Lung (tissue), 12 donors: ENCODE data around the gene ZDHHC20. TPM values are rescaled to one million over a fixed set of nuclear protein-coding genes. Genes with fewer than 3 reads are reported as not detected.

Experiments
- ATAC-seq: fragments of 200-7000 bp; cut with Tn5 transposase; one replicate; pipeline ENCODE4 v1.9.1; 2020; ENCODE audit warnings: moderate number of reproducible peaks; ENCODE audit not compliant: insufficient read depth, low FRiP score
- DNase-seq, 3 donors: peaks; one replicate each; pipeline ENCODE4 v3.0.0-alpha.2; 2013 to 2017
- H3K27ac ChIP-seq, 2 donors: one replicate each; pipeline ENCODE4 v1.5.1; 2013; ENCODE audit warnings: mild to moderate bottlenecking in 2 of 2, moderate library complexity in 2 of 2, control low read depth in 1 of 2, inconsistent platforms in 1 of 2, low read depth in 1 of 2, low read length in 1 of 2
- H3K27me3 ChIP-seq, 3 donors: one replicate each; pipeline ENCODE4 v1.5.1; 2013; ENCODE audit warnings: low read length in 2 of 3; ENCODE audit not compliant: control insufficient read depth in 3 of 3, insufficient read depth in 3 of 3
- H3K36me3 ChIP-seq, 4 donors: one replicate each; pipeline ENCODE4 v1.5.1; 2013; ENCODE audit warnings: low read length in 4 of 4, mild to moderate bottlenecking in 1 of 4, moderate library complexity in 1 of 4; ENCODE audit not compliant: control insufficient read depth in 4 of 4, insufficient read depth in 4 of 4
- H3K4me1 ChIP-seq, 5 donors: one replicate each; pipeline ENCODE4 v1.5.1; 2013; ENCODE audit warnings: low read length in 5 of 5, mild to moderate bottlenecking in 2 of 5, moderate library complexity in 1 of 5; ENCODE audit not compliant: control insufficient read depth in 5 of 5, insufficient read depth in 5 of 5
- H3K4me3 ChIP-seq: one replicate; pipeline ENCODE4 v1.5.1; 2013; ENCODE audit warnings: mild to moderate bottlenecking, control low read depth, moderate library complexity
- H3K9ac ChIP-seq, 2 donors: one replicate each; pipeline ENCODE4 v1.5.1; 2013; ENCODE audit warnings: low read length in 2 of 2, control low read depth in 1 of 2; ENCODE audit not compliant: insufficient read depth in 1 of 2
- H3K9me3 ChIP-seq, 4 donors: one replicate each; pipeline ENCODE4 v1.5.1; 2013; ENCODE audit warnings: low read length in 3 of 4, mild to moderate bottlenecking in 1 of 4, moderate library complexity in 1 of 4; ENCODE audit not compliant: control insufficient read depth in 4 of 4, insufficient read depth in 3 of 4
- WGBS, 2 donors: extraction: QIAGEN DNeasy Blood & Tissue Kit; methylation state at CpG; one replicate each; pipeline ENCODE4 v1.1.7; 2013; 5-methylcytosine and 5-hydroxymethylcytosine counted together
- polyA plus RNA-seq, 2 donors: library from polyadenylated mRNA; stranded (reverse); fragments of 200-250 nt; gene quantifications; one replicate each; pipeline ENCODE4 v1.2.1, GENCODE V29; 2013
- total RNA-seq, 2 donors: library from RNA; depleted of rRNA in 1 of 2; stranded (reverse); fragments of >200 nt in 1 of 2; gene quantifications; one replicate each; pipeline ENCODE4 v1.2.1, GENCODE V29; 2014 to 2021
- TF ChIP-seq, protein P1 (sequence below): IDR thresholded peaks from 2 replicates; pipeline ENCODE4 v1.5.1; 2012; ENCODE audit warnings: mild to moderate bottlenecking; ENCODE audit errors: control extremely low read depth, extremely low read depth
- donor health status: control.
- donor health status: control.
- donor health status: Bipolar disorder and iron deficiency.
- donor health status: healthy.
- donor health status: DM: yes; HTN: yes; CAD: no.

Gene ZDHHC20
- total and polyA plus RNA-seq, 4 donors, result 22.8 to 153 (median 47.0) TPM

DNA sequence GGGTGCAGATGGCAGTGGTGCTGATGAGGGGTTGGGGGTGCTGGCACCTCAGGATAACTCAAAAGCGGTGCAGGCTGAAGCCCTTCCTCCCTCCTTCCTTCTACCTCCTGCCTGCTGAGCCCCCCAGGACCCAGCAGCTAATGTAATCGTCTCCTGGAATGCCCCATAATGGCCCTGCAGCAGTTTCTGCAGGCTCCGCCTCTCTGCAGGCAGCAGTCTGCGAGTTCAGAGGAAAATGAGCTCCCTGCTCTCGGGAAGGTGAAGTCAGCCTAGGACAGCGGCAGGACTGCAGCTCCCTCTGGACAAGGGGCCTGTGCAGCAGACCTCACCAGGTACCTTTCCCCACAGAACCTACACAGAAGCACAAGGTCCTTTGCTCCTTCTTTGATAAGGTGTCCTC lies 130.9 kb downstream of the ZDHHC20 start:
- H3K4me1 ChIP-seq, result peaks cover 0 to 20% (median 7%) of the 10 kb centered on the region in 5 donors
- peaks cover 0 to 1% (median 0%) of the 10 kb centered on the region in 4 donors for H3K36me3 ChIP-seq
- 75 to 88% methylated on average over 6 of the region's 6 CpGs for WGBS, 2 donors
- H3K27ac ChIP-seq, result no peak overlapping the region
- no peak for ATAC-seq
- no peak overlapping the region for H3K4me3 ChIP-seq
- no peak for DNase-seq
- TF ChIP-seq, protein P1, sequence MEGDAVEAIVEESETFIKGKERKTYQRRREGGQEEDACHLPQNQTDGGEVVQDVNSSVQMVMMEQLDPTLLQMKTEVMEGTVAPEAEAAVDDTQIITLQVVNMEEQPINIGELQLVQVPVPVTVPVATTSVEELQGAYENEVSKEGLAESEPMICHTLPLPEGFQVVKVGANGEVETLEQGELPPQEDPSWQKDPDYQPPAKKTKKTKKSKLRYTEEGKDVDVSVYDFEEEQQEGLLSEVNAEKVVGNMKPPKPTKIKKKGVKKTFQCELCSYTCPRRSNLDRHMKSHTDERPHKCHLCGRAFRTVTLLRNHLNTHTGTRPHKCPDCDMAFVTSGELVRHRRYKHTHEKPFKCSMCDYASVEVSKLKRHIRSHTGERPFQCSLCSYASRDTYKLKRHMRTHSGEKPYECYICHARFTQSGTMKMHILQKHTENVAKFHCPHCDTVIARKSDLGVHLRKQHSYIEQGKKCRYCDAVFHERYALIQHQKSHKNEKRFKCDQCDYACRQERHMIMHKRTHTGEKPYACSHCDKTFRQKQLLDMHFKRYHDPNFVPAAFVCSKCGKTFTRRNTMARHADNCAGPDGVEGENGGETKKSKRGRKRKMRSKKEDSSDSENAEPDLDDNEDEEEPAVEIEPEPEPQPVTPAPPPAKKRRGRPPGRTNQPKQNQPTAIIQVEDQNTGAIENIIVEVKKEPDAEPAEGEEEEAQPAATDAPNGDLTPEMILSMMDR, result no peak
- H3K9ac ChIP-seq, result no peak overlapping the region
- H3K27me3 ChIP-seq, result no peaks in the 10 kb centered on the region
- H3K9me3 ChIP-seq, result no peaks in the 10 kb centered on the region

DNA sequence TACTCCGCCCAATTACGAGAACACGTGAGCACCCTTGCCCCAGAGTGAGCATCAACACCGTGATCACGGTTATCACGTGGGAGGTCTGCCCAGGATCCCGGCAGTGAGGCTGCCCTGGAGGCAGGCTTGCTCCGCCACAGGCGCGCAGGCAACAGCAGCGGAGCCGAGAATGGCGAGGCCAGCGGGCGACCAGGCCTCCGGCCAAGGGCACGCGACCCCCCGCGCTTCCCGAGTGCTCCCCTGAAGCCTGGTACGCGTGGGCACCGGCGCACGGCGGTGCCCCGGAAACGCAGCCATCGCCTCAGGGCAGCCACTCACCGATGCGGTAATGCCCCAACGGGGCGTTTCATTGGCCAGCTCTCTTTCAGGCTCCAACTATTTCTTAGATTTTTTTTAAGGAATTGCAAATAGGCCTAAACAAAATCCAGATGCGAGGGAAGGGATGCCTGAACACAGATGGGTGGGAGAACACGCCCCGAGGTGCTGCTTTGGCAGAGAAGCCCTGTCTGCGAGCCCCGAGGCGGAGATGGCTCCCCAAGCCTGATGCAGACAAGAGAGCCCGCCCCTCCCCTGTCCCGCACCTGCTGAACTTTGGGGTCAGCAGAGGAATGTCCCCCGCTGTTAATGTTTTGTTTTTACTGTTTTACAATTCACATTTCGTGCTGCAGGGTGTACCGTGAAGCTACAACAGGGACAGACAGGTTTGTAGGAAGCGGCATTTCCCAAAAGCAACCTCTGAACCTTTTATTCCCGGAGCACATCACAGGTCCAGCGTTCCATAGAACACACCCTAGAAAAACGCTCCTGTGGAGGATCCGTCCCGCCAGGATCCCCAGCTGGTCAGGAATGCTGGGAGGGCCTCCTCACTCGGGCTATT lies 132.7 kb downstream of the ZDHHC20 start:
- H3K4me1 ChIP-seq, result peaks cover 0 to 20% (median 7%) of the 10 kb centered on the region in 5 donors
- peak overlapping the region; percentile 42 for H3K4me3 ChIP-seq
- ATAC-seq (no peak), DNase-seq (peak; percentile 37 to 46 (median 46))
- H3K27ac ChIP-seq, result no peak overlapping the region
- H3K9me3 ChIP-seq, result peaks cover 0 to 2% (median 0%) of the 10 kb centered on the region in 4 donors
- no peaks in the 10 kb centered on the region for H3K27me3 ChIP-seq
- peak overlapping the region in 1 of 2 donors; percentile 3 for H3K9ac ChIP-seq
- TF ChIP-seq, protein P1, result no peak
- H3K36me3 ChIP-seq, result peaks cover 0 to 3% (median 0%) of the 10 kb centered on the region in 4 donors
- 31 to 45% methylated on average over 52 of the region's 52 CpGs for WGBS, 2 donors

DNA sequence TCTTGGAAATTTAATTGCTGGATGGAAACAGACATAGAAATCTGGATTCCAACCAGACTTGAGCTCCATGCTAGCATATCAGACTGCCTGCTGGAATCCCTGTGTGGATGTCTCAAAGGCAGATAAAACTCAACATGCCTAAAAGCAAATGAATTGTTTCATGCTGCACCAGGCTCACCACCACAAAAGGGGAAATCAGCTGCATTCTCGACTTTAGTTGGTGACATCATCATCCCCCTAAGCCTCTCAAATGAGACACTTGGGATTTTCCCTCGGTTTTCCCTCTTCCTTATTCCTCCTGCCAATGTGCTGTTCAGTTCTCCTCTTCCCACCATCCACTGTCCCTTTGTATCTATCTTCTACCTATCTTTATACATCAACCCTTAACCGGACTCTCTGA lies 134.3 kb downstream of the ZDHHC20 start:
- H3K27me3 ChIP-seq, result no peaks in the 10 kb centered on the region
- no peak overlapping the region for H3K9ac ChIP-seq
- 43 to 66% methylated on average over 3 of the region's 3 CpGs for WGBS, 2 donors
- TF ChIP-seq, protein P1, result no peak
- no peak for ATAC-seq
- DNase-seq, result no peak
- peaks cover 0 to 2% (median 0%) of the 10 kb centered on the region in 4 donors for H3K9me3 ChIP-seq
- H3K27ac ChIP-seq, result no peak overlapping the region
- no peak overlapping the region for H3K4me3 ChIP-seq
- H3K36me3 ChIP-seq, result peaks cover 0 to 2% (median 0%) of the 10 kb centered on the region in 4 donors
- peaks cover 0 to 9% (median 0%) of the 10 kb centered on the region in 5 donors for H3K4me1 ChIP-seq
